Sigmoid colon (tissue), 7 donors: ENCODE results near the gene MAST4. TPM values are rescaled to one million over a fixed set of nuclear protein-coding genes. Genes with fewer than 3 reads are reported as not detected.

Experiments used
- DNase-seq: peaks from one replicate; pipeline ENCODE4 v3.0.0-alpha.2; 2019
- H3K27ac ChIP-seq, 4 donors: fragments of 200-600 bp; sonication (generic); one replicate each; pipeline ENCODE4 v1.5.1; 2016 to 2019; ENCODE audit warnings: mild to moderate bottlenecking in 1 of 4
- H3K27me3 ChIP-seq, 3 donors: fragments of 200-600 bp; sonication (generic); one replicate each; pipeline ENCODE4 v1.5.1; 2019; ENCODE audit warnings: mild to moderate bottlenecking in 1 of 3
- H3K36me3 ChIP-seq, 4 donors: fragments of 200-600 bp; sonication (generic); one replicate each; pipeline ENCODE4 v1.5.1; 2016 to 2019
- H3K4me1 ChIP-seq, 4 donors: fragments of 200-600 bp; sonication (generic); one replicate each; pipeline ENCODE4 v1.5.1; 2017 to 2019
- H3K4me3 ChIP-seq, 4 donors: fragments of 200-600 bp; sonication (generic); one replicate each; pipeline ENCODE4 v1.5.1; 2017 to 2019; ENCODE audit warnings: mild to moderate bottlenecking in 2 of 4, moderate library complexity in 1 of 4
- H3K9me3 ChIP-seq, 4 donors: fragments of 200-600 bp in 3 of 4; sonication (generic) in 3 of 4; one replicate each; pipeline versions ENCODE4 v1.5.1 to v1.6.1; 2013 to 2019
- EP300 ChIP-seq, 4 donors: sonication (generic); formaldehyde crosslinking; IDR thresholded peaks; one replicate each; pipeline ENCODE4 v1.6.1; 2017; ENCODE audit warnings: antibody characterized with exemption in 4 of 4
- POLR2A ChIP-seq, 2 donors: fragments of 450-650 bp; IDR thresholded peaks; one replicate each; pipeline ENCODE4 v1.6.1; 2016; ENCODE audit warnings: antibody characterized with exemption in 2 of 2, mild to moderate bottlenecking in 2 of 2, moderate library complexity in 2 of 2
- POLR2AphosphoS5 ChIP-seq, 4 donors: sonication (generic); formaldehyde crosslinking; IDR thresholded peaks; one replicate each; pipeline ENCODE4 v1.6.1; 2017; ENCODE audit warnings: antibody characterized with exemption in 4 of 4
- WGBS, 2 donors: extraction: QIAGEN DNeasy Blood & Tissue Kit; methylation state at CpG; one replicate each; pipeline ENCODE4 v1.1.7; 2013; 5-methylcytosine and 5-hydroxymethylcytosine counted together
- intact Hi-C: fragments of 100-400 bp; cut with DNase I; formaldehyde crosslinking; loops from one replicate; pipeline ENCODE4 v1.15.1; 2023
- polyA plus RNA-seq, 3 donors: library from polyadenylated mRNA; stranded (reverse); fragments of 200-250 nt; gene quantifications; one replicate each; pipeline ENCODE4 v1.2.3, GENCODE V29; 2013
- total RNA-seq, 4 donors: library from RNA; depleted of rRNA; stranded (reverse); fragments of >200 nt; gene quantifications; one replicate each; pipeline ENCODE4 v1.1.0, GENCODE V29; 2016
- TF ChIP-seq, protein P1 (sequence below), 4 experiments: fragments of 450-650 bp in 3 of 4; fragments of 200-600 bp in 1 of 4; IDR thresholded peaks; one replicate each; pipeline ENCODE4 v1.5.1; 2016 to 2019; ENCODE audit warnings: antibody characterized with exemption in 4 of 4, mild to moderate bottlenecking in 3 of 4, moderate library complexity in 2 of 4
- donor health status: healthy with polysubstance abuse.
- donor health status: Bipolar disorder and iron deficiency.
- donor health status: healthy.

Gene MAST4
- total and polyA plus RNA-seq, 7 donors, result 1.6 to 30.7 (median 15.7) TPM

DNA sequence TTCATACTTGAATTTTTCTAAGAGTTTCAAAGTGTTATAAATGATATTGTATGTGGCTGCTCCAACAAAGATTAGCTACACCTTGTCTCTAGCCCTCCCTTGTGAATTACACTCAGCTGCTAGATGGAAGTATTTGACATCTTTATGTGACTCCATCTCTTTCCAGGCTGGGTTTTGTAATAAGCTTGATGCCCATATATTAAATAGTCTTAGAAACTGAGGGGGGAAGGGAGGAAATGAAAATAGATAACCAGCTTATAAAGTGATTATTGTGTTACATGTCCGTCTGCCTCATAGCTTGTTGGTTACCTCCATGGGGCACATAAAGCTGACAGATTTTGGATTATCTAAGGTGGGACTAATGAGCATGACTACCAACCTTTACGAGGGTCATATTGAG lies 537.0 kb downstream of the MAST4 start:
- Histone ChIP-seq H3K9me3 (no peaks in the 10 kb centered on the region), H3K27me3 (no peaks in the 10 kb centered on the region), H3K27ac (no peak overlapping the region), H3K36me3 (peaks cover 0 to 62% (median 7%) of the 10 kb centered on the region in 4 donors), H3K4me3 (no peak overlapping the region), H3K4me1 (no peaks in the 10 kb centered on the region)
- WGBS, 2 donors, result 48 to 49% methylated on average over 2 of the region's 2 CpGs
- TF ChIP-seq POLR2A (IDR thresholded peaks at IDR 0.05) (no peak), POLR2AphosphoS5 (IDR thresholded peaks at IDR 0.05) (no peak), EP300 (IDR thresholded peaks at IDR 0.05) (no peak)
- TF ChIP-seq, protein P1, sequence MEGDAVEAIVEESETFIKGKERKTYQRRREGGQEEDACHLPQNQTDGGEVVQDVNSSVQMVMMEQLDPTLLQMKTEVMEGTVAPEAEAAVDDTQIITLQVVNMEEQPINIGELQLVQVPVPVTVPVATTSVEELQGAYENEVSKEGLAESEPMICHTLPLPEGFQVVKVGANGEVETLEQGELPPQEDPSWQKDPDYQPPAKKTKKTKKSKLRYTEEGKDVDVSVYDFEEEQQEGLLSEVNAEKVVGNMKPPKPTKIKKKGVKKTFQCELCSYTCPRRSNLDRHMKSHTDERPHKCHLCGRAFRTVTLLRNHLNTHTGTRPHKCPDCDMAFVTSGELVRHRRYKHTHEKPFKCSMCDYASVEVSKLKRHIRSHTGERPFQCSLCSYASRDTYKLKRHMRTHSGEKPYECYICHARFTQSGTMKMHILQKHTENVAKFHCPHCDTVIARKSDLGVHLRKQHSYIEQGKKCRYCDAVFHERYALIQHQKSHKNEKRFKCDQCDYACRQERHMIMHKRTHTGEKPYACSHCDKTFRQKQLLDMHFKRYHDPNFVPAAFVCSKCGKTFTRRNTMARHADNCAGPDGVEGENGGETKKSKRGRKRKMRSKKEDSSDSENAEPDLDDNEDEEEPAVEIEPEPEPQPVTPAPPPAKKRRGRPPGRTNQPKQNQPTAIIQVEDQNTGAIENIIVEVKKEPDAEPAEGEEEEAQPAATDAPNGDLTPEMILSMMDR (IDR thresholded peaks at IDR 0.05), result no peak
- intact Hi-C loops, result no loop called here
- DNase-seq, result no peak

DNA sequence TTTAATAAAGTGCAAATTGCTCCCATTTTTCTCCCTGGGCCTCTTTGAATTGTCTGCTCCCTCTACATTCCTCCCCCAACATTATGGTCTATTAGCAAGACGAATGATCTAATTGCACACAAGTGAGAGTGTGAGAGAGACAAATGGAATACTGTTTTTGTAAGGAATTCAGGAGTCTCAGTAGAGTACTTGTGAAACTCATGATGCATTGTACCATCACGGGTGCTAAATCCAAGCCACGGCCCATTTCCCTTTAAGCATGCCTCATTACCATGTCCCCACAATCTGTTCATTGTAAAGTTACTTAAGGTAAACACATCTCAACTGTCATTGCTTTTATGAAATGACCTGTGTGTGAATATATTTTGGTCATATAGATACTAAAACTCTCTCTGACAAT lies 537.6 kb downstream of the MAST4 start:
- TF ChIP-seq EP300 (IDR thresholded peaks at IDR 0.05), result no peak
- TF ChIP-seq POLR2AphosphoS5 (IDR thresholded peaks at IDR 0.05), result no peak
- TF ChIP-seq, protein P1 (IDR thresholded peaks at IDR 0.05), result no peak
- TF ChIP-seq POLR2A (IDR thresholded peaks at IDR 0.05), result no peak
- Histone ChIP-seq H3K4me1 (no peaks in the 10 kb centered on the region), H3K36me3 (peaks cover 0 to 66% (median 8%) of the 10 kb centered on the region in 4 donors), H3K9me3 (no peaks in the 10 kb centered on the region), H3K27me3 (no peaks in the 10 kb centered on the region), H3K4me3 (no peak overlapping the region), H3K27ac (no peak overlapping the region)
- no peak for DNase-seq
- intact Hi-C loops, result no loop called here
- WGBS, 2 donors, result 83 to 85% methylated on average over 3 of the region's 3 CpGs

DNA sequence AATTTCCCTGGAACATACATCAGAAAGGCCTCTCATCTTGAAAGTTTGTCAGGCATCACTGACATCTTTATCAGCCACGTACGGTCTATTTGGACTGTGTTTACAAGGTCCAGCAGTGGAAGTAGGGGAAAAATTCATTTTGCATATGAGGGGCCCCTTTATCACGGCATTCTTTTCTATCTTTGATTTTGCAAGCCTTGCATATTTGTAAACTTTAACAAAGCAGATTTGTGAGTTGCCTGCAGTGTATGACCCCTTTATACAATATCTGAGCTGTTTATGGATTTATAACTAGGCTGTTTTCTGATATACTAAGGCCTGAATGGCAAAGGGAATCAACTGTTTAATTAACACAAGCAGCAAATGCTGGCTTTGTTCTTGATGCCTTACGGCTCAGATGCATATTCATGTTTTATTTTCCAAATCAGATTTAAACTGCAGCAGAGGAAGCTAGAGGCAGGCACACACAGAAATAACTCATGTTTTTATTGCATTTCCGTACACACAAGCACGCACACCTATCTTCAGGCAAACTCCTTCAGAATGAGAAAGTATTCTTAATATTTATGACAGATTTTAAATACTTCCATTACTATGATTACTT lies 539.3 kb downstream of the MAST4 start:
- H3K36me3 ChIP-seq, result peaks cover 0 to 58% (median 5%) of the 10 kb centered on the region in 4 donors
- intact Hi-C loops, result no loop called here
- no peak overlapping the region for H3K4me3 ChIP-seq
- H3K4me1 ChIP-seq, result no peaks in the 10 kb centered on the region
- no peak for DNase-seq
- 68 to 92% methylated on average over 6 of the region's 6 CpGs for WGBS, 2 donors
- no peaks in the 10 kb centered on the region for H3K9me3 ChIP-seq
- no peak for TF ChIP-seq EP300 (IDR thresholded peaks at IDR 0.05)
- no peak for TF ChIP-seq POLR2A (IDR thresholded peaks at IDR 0.05)
- TF ChIP-seq, protein P1 (IDR thresholded peaks at IDR 0.05), result no peak
- TF ChIP-seq POLR2AphosphoS5 (IDR thresholded peaks at IDR 0.05), result no peak
- H3K27me3 ChIP-seq, result no peaks in the 10 kb centered on the region
- H3K27ac ChIP-seq, result no peak overlapping the region

DNA sequence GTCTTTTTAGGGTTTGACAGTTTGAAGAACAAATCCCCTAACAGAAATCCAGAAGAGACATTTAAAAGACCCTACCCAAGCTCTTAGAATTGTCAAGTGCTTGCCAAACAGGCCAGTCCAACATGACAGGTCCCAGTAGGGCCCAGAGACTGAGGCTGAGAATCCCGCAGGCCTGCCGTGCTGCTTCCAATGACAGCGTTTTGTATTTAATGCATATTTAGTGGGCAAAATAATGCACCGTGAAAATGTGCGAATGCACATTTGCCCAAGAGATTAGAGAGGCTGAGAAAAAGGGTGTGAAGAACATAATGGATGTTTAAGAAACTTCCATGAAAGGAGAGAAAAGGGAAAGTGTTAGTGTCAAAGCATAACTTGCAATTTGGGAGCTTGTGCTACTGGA lies 542.8 kb downstream of the MAST4 start:
- WGBS, 2 donors, result 93 to 94% methylated on average over 5 of the region's 5 CpGs
- intact Hi-C loops, result no loop called here
- TF ChIP-seq EP300 (IDR thresholded peaks at IDR 0.05), result no peak
- no peak for TF ChIP-seq POLR2AphosphoS5 (IDR thresholded peaks at IDR 0.05)
- H3K27ac ChIP-seq, result no peak overlapping the region
- no peaks in the 10 kb centered on the region for H3K4me1 ChIP-seq
- no peaks in the 10 kb centered on the region for H3K27me3 ChIP-seq
- no peak overlapping the region for H3K4me3 ChIP-seq
- H3K36me3 ChIP-seq, result peaks cover 0 to 64% (median 14%) of the 10 kb centered on the region in 4 donors
- DNase-seq, result no peak
- H3K9me3 ChIP-seq, result no peaks in the 10 kb centered on the region

DNA sequence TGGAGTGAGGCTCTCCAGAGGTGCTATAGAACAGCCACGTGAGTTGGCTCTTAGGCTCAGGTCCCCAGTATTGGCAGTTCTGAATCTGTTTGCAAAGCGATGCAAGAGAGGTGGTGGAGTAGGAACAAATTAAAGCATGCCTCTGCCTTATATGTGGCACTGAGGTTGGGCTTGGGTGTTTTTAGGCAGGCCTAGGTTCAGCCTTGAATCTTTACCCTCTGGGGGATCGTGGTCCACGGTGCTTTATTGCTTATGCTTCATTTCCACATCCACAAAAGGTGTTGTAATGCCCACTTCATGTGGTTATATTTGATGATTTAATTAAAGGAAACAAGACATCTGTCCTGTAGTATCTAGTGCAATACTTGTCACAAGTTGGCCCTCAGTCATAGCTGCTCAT lies 544.2 kb downstream of the MAST4 start:
- H3K36me3 ChIP-seq, result peaks cover 10 to 66% (median 24%) of the 10 kb centered on the region in 4 donors
- no peaks in the 10 kb centered on the region for H3K4me1 ChIP-seq
- DNase-seq, result no peak
- H3K27ac ChIP-seq, result no peak overlapping the region
- 90 to 94% methylated on average over 4 of the region's 4 CpGs for WGBS, 2 donors
- TF ChIP-seq POLR2AphosphoS5 (IDR thresholded peaks at IDR 0.05) (no peak), EP300 (IDR thresholded peaks at IDR 0.05) (no peak)
- intact Hi-C loops, result no loop called here
- H3K9me3 ChIP-seq, result no peaks in the 10 kb centered on the region
- no peak overlapping the region for H3K4me3 ChIP-seq
- no peaks in the 10 kb centered on the region for H3K27me3 ChIP-seq

DNA sequence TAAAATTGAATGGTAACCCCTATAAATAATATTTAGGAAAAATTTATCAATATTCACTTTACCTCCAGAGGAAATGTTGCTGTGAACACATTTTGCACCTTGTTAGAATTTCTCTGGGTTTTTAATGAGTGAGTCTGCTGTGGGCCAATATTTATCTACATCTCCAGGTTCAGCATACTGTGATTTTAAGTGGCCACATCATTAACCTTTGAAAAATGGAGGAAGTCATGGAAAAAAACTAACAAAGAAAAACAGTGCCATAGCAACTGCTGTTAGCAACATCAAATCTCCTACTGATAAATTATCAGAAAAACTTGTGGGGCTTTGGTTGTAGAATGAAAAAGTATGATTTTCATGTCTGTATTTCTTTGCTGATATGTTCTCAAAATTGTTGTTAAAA lies 545.5 kb downstream of the MAST4 start:
- Histone ChIP-seq H3K36me3 (peaks cover 15 to 66% (median 28%) of the 10 kb centered on the region in 4 donors), H3K9me3 (no peaks in the 10 kb centered on the region), H3K4me1 (no peaks in the 10 kb centered on the region)

More for the DNA sequence above, 545.5 kb downstream of the MAST4 start:
- no peak overlapping the region for H3K4me3 ChIP-seq
- TF ChIP-seq, protein P1 (IDR thresholded peaks at IDR 0.05), result no peak
- TF ChIP-seq POLR2AphosphoS5 (IDR thresholded peaks at IDR 0.05) (no peak), POLR2A (IDR thresholded peaks at IDR 0.05) (no peak), EP300 (IDR thresholded peaks at IDR 0.05) (no peak)
- no peak overlapping the region for H3K27ac ChIP-seq
- no peak for DNase-seq
- intact Hi-C loops, result no loop called here
- H3K27me3 ChIP-seq, result no peaks in the 10 kb centered on the region
